ENCODE measurements around the gene TANGO6.

Gene TANGO6

DNA sequence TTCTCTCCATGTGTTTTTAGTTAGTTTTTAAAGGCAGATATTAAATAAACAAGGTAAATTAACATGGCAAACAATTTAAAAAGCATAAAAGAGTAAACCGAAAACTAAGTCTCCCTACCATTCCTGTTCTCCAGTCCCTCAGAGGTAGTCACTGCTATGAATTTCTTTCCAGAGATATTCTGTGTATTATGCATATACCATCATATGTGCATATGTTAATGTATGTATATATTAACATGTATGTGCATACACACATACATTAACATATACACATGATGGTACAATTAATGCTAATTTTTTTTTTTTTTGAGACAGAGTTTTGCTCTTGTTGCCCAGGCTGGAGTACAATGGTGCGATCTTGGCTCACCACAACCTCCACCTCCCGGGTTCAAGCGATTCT, 32.5 kb downstream of the TANGO6 start:
- POLR2A ChIA-PET = no interaction called here
- TF ChIP-seq, protein P1, sequence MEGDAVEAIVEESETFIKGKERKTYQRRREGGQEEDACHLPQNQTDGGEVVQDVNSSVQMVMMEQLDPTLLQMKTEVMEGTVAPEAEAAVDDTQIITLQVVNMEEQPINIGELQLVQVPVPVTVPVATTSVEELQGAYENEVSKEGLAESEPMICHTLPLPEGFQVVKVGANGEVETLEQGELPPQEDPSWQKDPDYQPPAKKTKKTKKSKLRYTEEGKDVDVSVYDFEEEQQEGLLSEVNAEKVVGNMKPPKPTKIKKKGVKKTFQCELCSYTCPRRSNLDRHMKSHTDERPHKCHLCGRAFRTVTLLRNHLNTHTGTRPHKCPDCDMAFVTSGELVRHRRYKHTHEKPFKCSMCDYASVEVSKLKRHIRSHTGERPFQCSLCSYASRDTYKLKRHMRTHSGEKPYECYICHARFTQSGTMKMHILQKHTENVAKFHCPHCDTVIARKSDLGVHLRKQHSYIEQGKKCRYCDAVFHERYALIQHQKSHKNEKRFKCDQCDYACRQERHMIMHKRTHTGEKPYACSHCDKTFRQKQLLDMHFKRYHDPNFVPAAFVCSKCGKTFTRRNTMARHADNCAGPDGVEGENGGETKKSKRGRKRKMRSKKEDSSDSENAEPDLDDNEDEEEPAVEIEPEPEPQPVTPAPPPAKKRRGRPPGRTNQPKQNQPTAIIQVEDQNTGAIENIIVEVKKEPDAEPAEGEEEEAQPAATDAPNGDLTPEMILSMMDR (IDR thresholded peaks at IDR 0.05; ENCODE audit: control extremely low read depth, extremely low read depth, low read depth, missing control alignments) = no peak
- no peak for DNase-seq (ENCODE audit: extremely low spot score)
- CTCF ChIA-PET = no interaction called here

DNA sequence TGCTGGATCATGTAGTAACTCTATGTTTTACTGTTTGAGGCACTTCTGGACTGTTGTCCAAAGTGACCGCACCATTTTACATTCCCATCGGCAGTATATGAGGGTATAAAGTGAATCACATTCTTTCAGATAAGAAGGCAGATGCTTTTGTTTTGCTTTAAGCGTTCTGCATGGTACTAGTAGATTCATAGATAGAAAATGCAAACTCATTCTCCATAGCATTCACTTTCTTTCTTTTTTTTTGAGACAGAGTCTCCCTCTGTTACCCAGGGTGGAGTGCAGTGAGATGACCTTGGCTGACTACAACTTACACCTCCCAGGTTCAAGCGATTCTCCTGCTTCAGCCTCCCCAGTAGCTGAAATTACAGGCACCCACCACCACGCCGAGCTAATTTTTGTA, 40.4 kb downstream of the TANGO6 start:
- ChIA-PET POLR2A (no interaction called here), CTCF (no interaction called here)
- DNase-seq (ENCODE audit: extremely low spot score) = no peak
- TF ChIP-seq, protein P1 (IDR thresholded peaks at IDR 0.05; ENCODE audit: control extremely low read depth, extremely low read depth, low read depth, missing control alignments) = no peak

DNA sequence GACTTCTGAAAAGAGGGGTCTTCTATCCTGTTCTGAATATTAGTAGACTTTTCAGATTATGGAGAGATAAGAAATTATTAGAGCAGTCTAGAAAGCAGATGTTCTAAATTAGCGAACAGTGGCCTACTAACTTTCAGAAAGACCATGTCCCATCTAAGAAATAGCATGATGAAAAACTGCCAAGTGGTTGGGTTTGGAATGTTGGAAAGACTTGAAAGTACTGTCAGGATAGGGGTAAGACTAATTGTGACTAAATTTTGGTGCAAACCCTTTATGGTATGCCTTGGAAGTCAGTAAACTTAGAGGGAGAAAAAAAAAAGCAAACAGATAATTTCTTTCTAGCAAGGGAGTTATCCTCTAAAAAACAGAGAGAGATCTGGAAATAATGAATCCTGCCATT, 41.1 kb downstream of the TANGO6 start:
- no peak for DNase-seq (ENCODE audit: extremely low spot score)
- ChIA-PET CTCF (no interaction called here), POLR2A (no interaction called here)
- TF ChIP-seq, protein P1 (IDR thresholded peaks at IDR 0.05; ENCODE audit: control extremely low read depth, extremely low read depth, low read depth, missing control alignments) = no peak

DNA sequence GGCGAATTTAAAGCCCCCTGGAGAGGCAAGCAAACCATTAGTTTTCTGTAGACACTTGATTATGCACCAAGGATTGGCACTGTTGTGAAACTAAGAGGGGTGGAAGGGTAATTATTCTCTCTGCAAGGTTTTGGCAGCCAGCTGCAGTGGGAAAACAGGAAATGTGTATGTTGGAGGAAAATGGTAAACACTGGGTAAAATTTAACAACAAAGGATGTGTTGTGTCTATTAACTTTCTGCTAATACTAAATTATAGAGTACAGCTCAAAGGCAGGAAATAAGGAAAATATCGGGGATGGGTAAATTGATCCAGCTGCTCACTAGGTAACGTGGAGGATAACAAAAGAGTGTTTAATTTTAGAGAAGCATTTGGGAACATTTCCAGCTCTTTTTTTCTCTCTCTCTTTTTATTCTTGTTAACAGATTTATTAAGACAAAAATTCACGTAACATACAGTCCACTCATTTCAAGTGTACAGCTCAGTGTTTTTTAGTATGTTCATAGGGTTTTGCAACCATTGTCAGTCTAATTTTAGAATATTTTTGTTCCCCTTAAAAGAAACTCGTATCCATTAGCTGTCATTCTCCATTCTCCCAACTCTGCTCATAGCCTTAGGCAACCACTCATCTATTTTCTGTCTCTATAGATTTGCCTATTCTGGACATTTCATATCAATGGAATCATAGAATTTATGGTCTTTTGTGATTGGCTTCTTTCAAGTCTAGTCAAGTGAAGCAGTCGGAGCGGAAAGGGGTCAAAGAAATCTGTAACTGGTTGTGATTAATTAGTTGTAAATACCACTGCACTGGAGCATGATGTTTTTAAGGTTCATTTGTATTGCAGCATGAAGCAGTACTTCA, 41.8 kb downstream of the TANGO6 start:
- DNase-seq (ENCODE audit: extremely low spot score) = no peak
- TF ChIP-seq, protein P1 (IDR thresholded peaks at IDR 0.05; ENCODE audit: control extremely low read depth, extremely low read depth, low read depth, missing control alignments) = no peak
- CTCF ChIA-PET = no interaction called here
- POLR2A ChIA-PET = no interaction called here

DNA sequence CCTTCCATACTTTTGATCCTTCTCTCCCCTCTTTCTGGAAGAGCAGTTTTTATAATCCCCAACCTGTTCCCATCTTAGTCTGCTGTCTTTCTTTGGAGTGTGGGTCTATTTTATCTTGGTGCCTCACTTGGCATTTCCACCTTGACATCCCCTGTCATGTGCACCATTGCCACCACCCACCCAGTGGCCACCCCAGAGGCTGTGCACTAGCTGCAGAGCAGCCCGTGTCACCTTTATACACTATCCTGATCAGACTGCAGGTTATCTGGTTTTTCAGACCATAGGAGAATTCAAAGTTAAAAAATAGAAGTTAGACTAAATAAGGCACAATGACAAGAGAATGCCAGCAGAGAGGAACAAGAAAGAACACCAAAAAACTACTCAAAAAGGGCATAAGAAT, 43.8 kb downstream of the TANGO6 start:
- ChIA-PET CTCF (no interaction called here), POLR2A (no interaction called here)
- TF ChIP-seq, protein P1 (IDR thresholded peaks at IDR 0.05; ENCODE audit: control extremely low read depth, extremely low read depth, low read depth, missing control alignments) = no peak
- no peak for DNase-seq (ENCODE audit: extremely low spot score)

DNA sequence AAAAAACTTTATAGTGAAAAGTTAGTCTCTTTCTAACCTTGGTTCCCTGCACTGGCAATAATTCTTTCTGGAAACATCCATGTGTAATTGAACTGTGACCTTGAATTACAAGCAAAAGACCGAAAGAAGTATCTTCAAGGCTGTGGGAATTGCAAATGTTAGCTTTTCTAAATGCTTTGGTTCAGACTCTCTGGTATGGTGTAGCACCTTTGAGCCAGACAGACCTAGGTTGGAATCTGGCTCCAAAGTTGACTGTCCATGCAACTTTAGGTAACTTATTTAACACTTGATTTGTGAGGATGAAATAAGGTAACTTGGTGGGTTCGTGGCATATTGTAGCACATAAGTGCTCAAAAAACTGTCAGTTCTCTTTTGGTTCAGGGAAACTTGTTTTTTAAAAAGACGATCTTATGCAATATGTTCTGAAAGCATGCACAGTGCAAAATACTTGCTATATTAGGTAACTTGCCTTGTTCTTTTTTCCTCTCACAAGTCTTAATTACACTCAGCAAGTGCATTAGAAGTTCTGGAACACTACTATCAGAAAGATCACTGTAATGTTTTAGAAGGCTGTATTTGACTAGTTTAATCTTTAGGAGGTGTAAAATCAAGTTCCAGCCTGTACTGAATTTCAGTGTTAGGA, 46.3 kb downstream of the TANGO6 start:
- ChIA-PET POLR2A (no interaction called here), CTCF (interaction anchor here (1.2 kb wide), 1 partner anchor 221 kb away, joined by 3 read pairs; no protein-coding TSS in a partner anchor)
- no peak for DNase-seq (ENCODE audit: extremely low spot score)
- TF ChIP-seq, protein P1 (IDR thresholded peaks at IDR 0.05; ENCODE audit: control extremely low read depth, extremely low read depth, low read depth, missing control alignments) = no peak
